Endothelial cell of umbilical vein (primary cell): ENCODE results near the gene GNAS. TPM values are rescaled to one million over a fixed set of nuclear protein-coding genes. Genes with fewer than 3 reads are reported as not detected.

ENCODE experiments used
- BruUV-seq: library from RNA; stranded (reverse); fragments of 400-500 nt; replicated peaks from 2 replicates; lab custom pipeline; 2021; lab: Mats Ljungman, UMichigan
- CTCF ChIA-PET: fragments of 300-600, 350-600 bp; sonication (Branson Sonifier 250); formaldehyde crosslinking; loops from one replicate; lab custom pipeline; 2021; ENCODE audit warnings: antibody characterized with exemption, inconsistent platforms; lab: Charles Lee
- POLR2A ChIA-PET: fragments of 300-600, 350-600 bp; sonication (Branson Sonifier 250); formaldehyde crosslinking; loops from one replicate; lab custom pipeline; 2021; ENCODE audit warnings: antibody characterized with exemption, inconsistent platforms; lab: Charles Lee
- DNase-seq: peaks from one replicate; pipeline ENCODE4 v3.0.0-alpha.2; 2011; ENCODE audit warnings: low read depth, low spot score
- FAIRE-seq: peaks from 2 replicates; lab custom pipeline; 2011; peaks lifted over from hg19 to GRCh38; lab: Jason Lieb, UNC
- H2AFZ ChIP-seq: 2 replicates; pipeline ENCODE4 v1.6.0; 2012; ENCODE audit warnings: low read depth, low read length, control low read depth, inconsistent platforms
- H3K27ac ChIP-seq: 2 replicates; pipeline ENCODE4 v1.5.1; 2011; ENCODE audit warnings: low read depth, mild to moderate bottlenecking, control low read depth, low read length, moderate library complexity; ENCODE audit not compliant: insufficient read depth
- H3K27me3 ChIP-seq, 2 experiments: 2 replicates each; pipeline versions ENCODE4 v1.6.0 to v1.6.1; 2011; ENCODE audit warnings: low read length in 2 of 2, mixed read lengths in 1 of 2; ENCODE audit not compliant: control insufficient read depth in 2 of 2, insufficient read depth in 2 of 2
- H3K36me3 ChIP-seq, 2 experiments: 2 replicates in 1 of 2; 3 replicates in 1 of 2; pipeline ENCODE4 v1.5.1; 2011; ENCODE audit warnings: low read length in 2 of 2, mild to moderate bottlenecking in 1 of 2, moderate library complexity in 1 of 2; ENCODE audit not compliant: control insufficient read depth in 2 of 2, insufficient read depth in 2 of 2; ENCODE audit errors: extremely low read depth in 1 of 2
- H3K4me1 ChIP-seq: 3 replicates; pipeline ENCODE4 v1.5.1; 2011; ENCODE audit warnings: mild to moderate bottlenecking, low read length; ENCODE audit not compliant: control insufficient read depth, insufficient read depth; ENCODE audit errors: extremely low read depth
- H3K4me2 ChIP-seq: 2 replicates; pipeline ENCODE4 v1.6.1; 2011; ENCODE audit warnings: low read length, control low read depth, mixed read lengths; ENCODE audit not compliant: insufficient read depth
- H3K4me3 ChIP-seq, 3 experiments: fragments of 200-600 bp in 1 of 3; sonication (generic), shearing (Covaris generic) in 1 of 3; replicated peaks in 1 of 3; 2 replicates each; pipeline ENCODE4 v1.5.1; 2011 to 2016; ENCODE audit warnings: control low read depth in 3 of 3, low read length in 3 of 3, mild to moderate bottlenecking in 2 of 3, inconsistent platforms in 1 of 3, low read depth in 1 of 3, moderate library complexity in 1 of 3; ENCODE audit not compliant: insufficient read depth in 1 of 3
- H3K79me2 ChIP-seq: 2 replicates; pipeline ENCODE4 v1.6.0; 2012; ENCODE audit warnings: low read length, inconsistent platforms; ENCODE audit not compliant: control insufficient read depth, insufficient read depth
- H3K9ac ChIP-seq: replicated peaks from 2 replicates; pipeline ENCODE3; 2011; ENCODE audit warnings: low read length, control low read depth; ENCODE audit not compliant: insufficient read depth; ENCODE audit errors: extremely low read depth
- H3K9me1 ChIP-seq: replicated peaks from 3 replicates; pipeline ENCODE4 v1.6.0; 2011; ENCODE audit warnings: mild to moderate bottlenecking, low read length; ENCODE audit not compliant: control insufficient read depth, insufficient read depth; ENCODE audit errors: extremely low read depth
- H3K9me3 ChIP-seq: replicated peaks from 2 replicates; pipeline ENCODE4 v1.5.1; 2012; ENCODE audit warnings: low read length, inconsistent platforms; ENCODE audit not compliant: control insufficient read depth, insufficient read depth
- H4K20me1 ChIP-seq: replicated peaks from 2 replicates; pipeline ENCODE3; 2011; ENCODE audit warnings: mild to moderate bottlenecking, low read length; ENCODE audit not compliant: control insufficient read depth, insufficient read depth; ENCODE audit errors: extremely low read depth
- EZH2 ChIP-seq: IDR thresholded peaks from 2 replicates; pipeline ENCODE4 v1.6.1; 2012; ENCODE audit warnings: borderline replicate concordance, low read depth, mild to moderate bottlenecking, moderate library complexity, low read length, inconsistent platforms; ENCODE audit not compliant: severe bottlenecking
- FOS ChIP-seq: IDR thresholded peaks from 2 replicates; pipeline ENCODE4 v1.6.1; 2011; ENCODE audit warnings: mild to moderate bottlenecking, low read length, moderate library complexity, borderline replicate concordance; ENCODE audit not compliant: insufficient read depth
- GATA2 ChIP-seq: IDR thresholded peaks from 2 replicates; pipeline ENCODE4 v1.7.0; 2011; ENCODE audit warnings: low read depth, mild to moderate bottlenecking, moderate library complexity, mixed read lengths, low read length; ENCODE audit not compliant: insufficient read length, insufficient read depth
- JUN ChIP-seq: IDR thresholded peaks from 2 replicates; pipeline ENCODE4 v1.6.1; 2011; ENCODE audit warnings: borderline replicate concordance, low read depth; ENCODE audit not compliant: insufficient read length, insufficient read depth
- MYC ChIP-seq: IDR thresholded peaks from one replicate; pipeline ENCODE4 v1.6.1; 2011; ENCODE audit warnings: mild to moderate bottlenecking, low read depth, low read length
- POLR2A ChIP-seq: IDR thresholded peaks from 2 replicates; pipeline ENCODE4 v1.6.1; 2012; ENCODE audit warnings: low read depth, mild to moderate bottlenecking, control low read depth, low read length
- POLR2AphosphoS5 ChIP-seq: IDR thresholded peaks from 2 replicates; pipeline ENCODE4 v1.6.1; 2012; ENCODE audit warnings: low read depth, mild to moderate bottlenecking, control low read depth, low read length, moderate library complexity; ENCODE audit not compliant: insufficient read depth
- dilution Hi-C: fragments of 300-500 bp; cut with MboI; formaldehyde crosslinking; loops from one replicate; pipeline ENCODE4 v1.15.0; 2019; ENCODE audit warnings: low sequenced_read_pairs; ENCODE audit not compliant: extremely low pct_ligation_motif_present
- intact Hi-C: fragments of 100-400 bp; cut with micrococcal nuclease; formaldehyde crosslinking; loops from one replicate; pipeline ENCODE4 v1.10.0; 2022
- polyA plus RNA-seq, 4 experiments: library from polyadenylated mRNA; depleted of rRNA in 3 of 4; stranded (reverse) in 3 of 4; unstranded in 1 of 4; fragments of >200 nt; gene quantifications; 2 replicates each; pipeline versions ENCODE4 v1.2.1 to v1.2.3, GENCODE V29; 2011 to 2012; ENCODE audit warnings: missing spikeins in 1 of 4
- total RNA-seq: library from RNA; stranded (reverse); gene quantifications from 2 replicates; pipeline ENCODE4 v1.2.3, GENCODE V29; 2021
- TF ChIP-seq, protein P1 (sequence below), 2 donors: IDR thresholded peaks; 1 replicate in 1 of 2; 2 replicates in 1 of 2; pipeline ENCODE4 v1.5.1; 2011; ENCODE audit warnings: low read length in 2 of 2, mild to moderate bottlenecking in 2 of 2, moderate library complexity in 2 of 2, control low read depth in 1 of 2, inconsistent platforms in 1 of 2, low read depth in 1 of 2; ENCODE audit not compliant: insufficient read depth in 1 of 2; ENCODE audit errors: extremely low read depth in 1 of 2
- TF ChIP-seq, protein P2 (sequence below): IDR thresholded peaks from 2 replicates; pipeline ENCODE4 v1.6.1; 2011; ENCODE audit not compliant: insufficient read depth, insufficient read length

The GNAS gene
- total and polyA plus RNA-seq, 2 donors (not counting 3 experiments of a cell fraction or from before 2014, with no cell fraction given) = 1,141 to 1,882 TPM

DNA sequence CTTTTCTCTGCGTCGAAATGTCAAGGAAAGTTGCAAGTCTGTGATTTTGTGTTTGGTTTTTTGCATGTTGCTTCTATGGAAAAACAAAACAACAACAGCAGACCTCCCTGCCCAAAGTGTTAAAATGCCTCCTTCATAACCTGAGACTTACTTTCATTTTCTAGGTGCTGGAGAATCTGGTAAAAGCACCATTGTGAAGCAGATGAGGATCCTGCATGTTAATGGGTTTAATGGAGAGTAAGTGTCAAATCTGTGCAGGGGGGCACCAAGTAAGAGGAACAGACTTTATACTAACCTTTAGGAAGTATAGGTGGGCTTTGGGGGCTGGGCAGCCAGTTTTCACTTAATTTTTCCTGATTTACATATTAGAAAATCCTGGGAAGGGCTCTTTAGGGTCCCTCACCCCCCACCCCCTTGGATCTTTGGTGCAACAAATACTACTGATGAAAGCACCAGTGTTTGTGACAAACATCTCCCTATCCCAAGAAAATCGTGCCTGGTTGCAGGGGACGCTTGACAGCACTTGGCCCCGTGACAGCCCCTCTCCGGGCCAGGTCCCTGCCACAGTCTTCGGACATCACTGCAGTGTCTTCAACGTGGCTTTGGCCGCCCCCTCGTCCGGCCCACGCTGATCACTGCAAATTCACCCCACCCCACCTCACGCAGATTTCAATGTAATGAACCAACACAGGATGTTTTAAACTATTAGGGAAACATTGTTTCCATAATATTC is 43.1 kb downstream of the GNAS start:
- no peaks in the 10 kb centered on the region for H3K27me3 ChIP-seq
- BruUV-seq = no TSS peak
- POLR2A ChIA-PET = no interaction called here
- intact Hi-C loops = loop anchor here (10.0 kb wide), 1 partner anchor 1181 kb away; the partner anchor contains the start of gene PMEPA1
- CTCF ChIA-PET = no interaction called here
- H4K20me1 ChIP-seq = peaks cover 33% of the 10 kb centered on the region
- dilution Hi-C loops = no loop called here
- peaks cover 51% of the 10 kb centered on the region for H3K4me1 ChIP-seq
- H3K9me1 ChIP-seq = no peaks in the 10 kb centered on the region
- no peak overlapping the region for H3K9ac ChIP-seq
- no peak for DNase-seq
- H3K79me2 ChIP-seq = peaks cover 88% of the 10 kb centered on the region
- H2AFZ ChIP-seq = no peak overlapping the region
- no peak for FAIRE-seq
- no peaks in the 10 kb centered on the region for H3K9me3 ChIP-seq
- H3K36me3 ChIP-seq = peaks cover 9 to 18% of the 10 kb centered on the region in 2 experiments
- no peak overlapping the region for H3K4me3 ChIP-seq
- TF ChIP-seq, protein P1, sequence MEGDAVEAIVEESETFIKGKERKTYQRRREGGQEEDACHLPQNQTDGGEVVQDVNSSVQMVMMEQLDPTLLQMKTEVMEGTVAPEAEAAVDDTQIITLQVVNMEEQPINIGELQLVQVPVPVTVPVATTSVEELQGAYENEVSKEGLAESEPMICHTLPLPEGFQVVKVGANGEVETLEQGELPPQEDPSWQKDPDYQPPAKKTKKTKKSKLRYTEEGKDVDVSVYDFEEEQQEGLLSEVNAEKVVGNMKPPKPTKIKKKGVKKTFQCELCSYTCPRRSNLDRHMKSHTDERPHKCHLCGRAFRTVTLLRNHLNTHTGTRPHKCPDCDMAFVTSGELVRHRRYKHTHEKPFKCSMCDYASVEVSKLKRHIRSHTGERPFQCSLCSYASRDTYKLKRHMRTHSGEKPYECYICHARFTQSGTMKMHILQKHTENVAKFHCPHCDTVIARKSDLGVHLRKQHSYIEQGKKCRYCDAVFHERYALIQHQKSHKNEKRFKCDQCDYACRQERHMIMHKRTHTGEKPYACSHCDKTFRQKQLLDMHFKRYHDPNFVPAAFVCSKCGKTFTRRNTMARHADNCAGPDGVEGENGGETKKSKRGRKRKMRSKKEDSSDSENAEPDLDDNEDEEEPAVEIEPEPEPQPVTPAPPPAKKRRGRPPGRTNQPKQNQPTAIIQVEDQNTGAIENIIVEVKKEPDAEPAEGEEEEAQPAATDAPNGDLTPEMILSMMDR (IDR thresholded peaks at IDR 0.05; ENCODE audit: extremely low read depth in 1 of 2, insufficient read depth in 1 of 2, low read depth in 1 of 2, low read length in 2 of 2) = no peak
- TF ChIP-seq FOS = no peak
- TF ChIP-seq EZH2 = no peak
- TF ChIP-seq, protein P2, sequence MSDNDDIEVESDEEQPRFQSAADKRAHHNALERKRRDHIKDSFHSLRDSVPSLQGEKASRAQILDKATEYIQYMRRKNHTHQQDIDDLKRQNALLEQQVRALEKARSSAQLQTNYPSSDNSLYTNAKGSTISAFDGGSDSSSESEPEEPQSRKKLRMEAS = no peak
- TF ChIP-seq POLR2AphosphoS5 = no peak
- TF ChIP-seq JUN = no peak
- TF ChIP-seq MYC = no peak
- TF ChIP-seq POLR2A = no peak
- TF ChIP-seq GATA2 = no peak
- no peak overlapping the region for H3K27ac ChIP-seq
- H3K4me2 ChIP-seq = peak overlapping the region; percentile 87
